Right ventricle myocardium inferior (tissue), 1 donor: Measurements from ENCODE around the gene UGT1A10. TPM values are rescaled to one million over a fixed set of nuclear protein-coding genes. Genes with fewer than 3 reads are reported as not detected.
"Not testable (repeated sequence)": the region's sequence is repeated elsewhere in the genome, so short reads cannot be mapped to it uniquely, and the experiment has no call there.

ENCODE experiments used
- ATAC-seq: fragments of 200-7000 bp; cut with Tn5 transposase; one replicate; pipeline ENCODE4 v1.9.1; 2020; ENCODE audit warnings: mild to moderate bottlenecking, moderate library complexity
- DNase-seq: peaks from one replicate; pipeline ENCODE4 v3.0.0; 2021; ENCODE audit errors: missing footprints
- intact Hi-C: fragments of 100-400 bp; cut with DNase I; formaldehyde crosslinking; loops from one replicate; pipeline ENCODE4 v1.11.0; 2022
- long read RNA-seq: library from polyadenylated mRNA; unstranded; transcript quantifications from one replicate; pipeline ENCODE4 v2.0.0, GENCODE V29; 2021
- total RNA-seq: library from RNA; stranded (reverse); fragmentation: NEBNext Ultra II Directional; extraction: Animal tissue kit (Norgen Biotek cat#: 25700); gene quantifications from one replicate; pipeline ENCODE4 v1.2.1, GENCODE V29; 2021
- donor health status: DM: no; HTN: yes; CAD: no; lungs with severe emphysema.

UGT1A10 gene
- not detected for total RNA-seq
- long read RNA-seq = 0 reads

DNA sequence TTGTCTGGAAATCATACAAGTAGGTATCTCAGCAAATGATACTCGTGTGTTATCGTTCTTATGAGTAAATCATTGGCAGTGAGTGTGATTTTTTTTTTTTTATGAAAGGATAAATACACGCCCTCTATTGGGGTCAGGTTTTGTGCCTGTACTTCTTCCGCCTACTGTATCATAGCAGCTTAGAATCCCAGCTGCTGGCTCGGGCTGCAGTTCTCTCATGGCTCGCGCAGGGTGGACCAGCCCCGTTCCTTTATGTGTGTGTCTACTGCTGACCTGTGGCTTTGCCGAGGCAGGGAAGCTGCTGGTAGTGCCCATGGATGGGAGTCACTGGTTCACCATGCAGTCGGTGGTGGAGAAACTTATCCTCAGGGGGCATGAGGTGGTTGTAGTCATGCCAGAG, at the start of gene UGT1A10:
Gene UGT1A10, plus strand, starts transcription at position 143 of the 400 bp plus-strand sequence. Its CDS starts 75 bp downstream, at position 218.
- ATAC-seq, intact Hi-C loops, DNase-seq: not testable (repeated sequence)

DNA sequence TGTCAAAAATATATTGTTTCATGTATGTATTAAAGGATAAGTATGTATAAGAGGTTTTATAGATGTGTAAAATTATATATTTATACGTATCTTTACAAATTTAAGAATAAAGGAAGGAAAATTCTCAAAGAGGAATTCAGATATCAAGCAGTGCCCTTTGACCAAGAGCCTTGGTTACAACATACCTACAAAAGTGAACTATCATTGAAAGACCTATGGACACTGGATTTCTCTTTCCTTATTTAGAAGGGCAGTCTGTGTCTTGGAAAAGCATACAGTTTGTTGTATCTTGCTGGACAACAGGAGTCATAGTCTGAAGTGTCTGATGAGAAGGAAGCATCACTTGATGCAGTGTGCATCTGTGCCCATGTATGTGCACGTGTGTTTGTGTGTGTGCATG, 47.8 kb upstream of the UGT1A10 start:
- intact Hi-C loops = no loop called here
- no peak for ATAC-seq
- no peak for DNase-seq

- DNase-seq, intact Hi-C loops, ATAC-seq: not testable (repeated sequence)
Measured at GRCh38 chr2:233592706-233593105, 43.5 kb upstream of the UGT1A10 start.

- DNase-seq = no peak
- no peak for ATAC-seq
- intact Hi-C loops = no loop called here
Measured at GRCh38 chr2:233593201-233593600, 43.0 kb upstream of the UGT1A10 start.

DNA sequence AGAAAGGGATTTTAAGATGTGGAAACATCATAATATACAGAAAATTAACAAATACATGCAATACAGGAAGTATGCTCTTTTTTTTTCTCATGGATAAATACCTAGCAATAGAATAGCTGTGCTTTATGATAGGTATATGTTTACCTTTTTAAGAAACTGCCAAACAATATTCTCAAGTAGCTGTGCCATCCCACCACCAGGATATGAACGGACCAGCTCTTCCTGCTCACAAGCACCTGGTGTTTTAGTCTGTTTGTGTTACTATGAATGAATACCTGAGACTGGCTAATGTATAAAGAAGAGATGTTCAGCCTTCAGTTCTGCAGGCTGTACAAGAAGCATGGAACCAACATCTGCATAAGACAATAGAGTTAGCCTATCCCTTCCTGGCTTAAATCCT, 38.7 kb upstream of the UGT1A10 start:
- DNase-seq (no peak), ATAC-seq (no peak)
- intact Hi-C loops = no loop called here

GRCh38 chr2:233598952-233599351, 37.3 kb upstream of the UGT1A10 start:
- ATAC-seq (no peak), DNase-seq (no peak)
- intact Hi-C loops = no loop called here

GRCh38 chr2:233600386-233600785, 35.9 kb upstream of the UGT1A10 start:
- ATAC-seq = no peak
- no peak for DNase-seq
- intact Hi-C loops = no loop called here

- DNase-seq (no peak), ATAC-seq (no peak)
- intact Hi-C loops = no loop called here
Measured at GRCh38 chr2:233602076-233602475, 34.2 kb upstream of the UGT1A10 start.

- ATAC-seq (no peak), DNase-seq (no peak)
- intact Hi-C loops = no loop called here
Measured at GRCh38 chr2:233603520-233603919, 32.7 kb upstream of the UGT1A10 start.

DNA sequence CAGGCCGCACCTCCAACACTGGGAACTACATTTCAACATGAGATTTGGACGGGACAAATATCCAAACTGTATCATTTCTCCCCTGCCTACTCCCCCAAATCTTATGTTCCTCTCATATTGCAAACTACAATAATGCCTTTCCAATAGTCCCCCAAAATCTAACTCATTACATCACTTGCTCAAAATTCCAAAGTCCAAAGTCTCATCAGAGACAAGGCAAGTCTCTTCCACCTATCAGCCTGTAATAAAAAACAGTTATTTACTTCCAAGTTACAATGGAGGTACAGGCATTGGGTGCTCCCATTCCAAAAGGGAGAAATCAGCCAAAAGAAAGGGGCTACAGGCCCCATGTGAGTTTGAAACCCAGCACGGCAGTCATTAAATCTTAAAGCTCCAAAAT, 31.4 kb upstream of the UGT1A10 start:
- intact Hi-C loops = no loop called here
- no peak for DNase-seq
- no peak for ATAC-seq

GRCh38 chr2:233605680-233606079, 30.6 kb upstream of the UGT1A10 start:
- intact Hi-C loops = no loop called here
- ATAC-seq (no peak), DNase-seq (no peak)

GRCh38 chr2:233611284-233611683, 25.0 kb upstream of the UGT1A10 start:
- ATAC-seq = no peak
- intact Hi-C loops = no loop called here
- no peak for DNase-seq

DNA sequence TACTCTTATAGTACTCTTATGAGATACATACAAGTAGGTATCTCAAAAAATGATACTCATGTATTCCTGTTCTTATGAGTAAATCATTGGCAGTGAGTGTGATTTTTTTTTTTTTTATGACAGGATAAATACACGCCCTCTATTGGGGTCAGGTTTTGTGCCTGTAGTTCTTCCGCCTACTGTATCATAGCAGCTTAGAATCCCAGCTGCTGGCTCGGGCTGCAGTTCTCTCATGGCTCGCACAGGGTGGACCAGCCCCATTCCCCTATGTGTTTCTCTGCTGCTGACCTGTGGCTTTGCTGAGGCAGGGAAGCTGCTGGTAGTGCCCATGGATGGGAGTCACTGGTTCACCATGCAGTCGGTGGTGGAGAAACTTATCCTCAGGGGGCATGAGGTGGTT, 18.8 kb upstream of the UGT1A10 start, which contains the start of gene UGT1A8:
Gene UGT1A8, plus strand, starts transcription at position 158 of the 400 bp plus-strand sequence. Its CDS starts 75 bp downstream, at position 233.
- DNase-seq, intact Hi-C loops, ATAC-seq: not testable (repeated sequence)

GRCh38 chr2:233620204-233620603, 16.0 kb upstream of the UGT1A10 start:
- ATAC-seq (no peak), DNase-seq (no peak)
- intact Hi-C loops = no loop called here

GRCh38 chr2:233621863-233622262, 14.4 kb upstream of the UGT1A10 start:
- DNase-seq, intact Hi-C loops, ATAC-seq: not testable (repeated sequence)

DNA sequence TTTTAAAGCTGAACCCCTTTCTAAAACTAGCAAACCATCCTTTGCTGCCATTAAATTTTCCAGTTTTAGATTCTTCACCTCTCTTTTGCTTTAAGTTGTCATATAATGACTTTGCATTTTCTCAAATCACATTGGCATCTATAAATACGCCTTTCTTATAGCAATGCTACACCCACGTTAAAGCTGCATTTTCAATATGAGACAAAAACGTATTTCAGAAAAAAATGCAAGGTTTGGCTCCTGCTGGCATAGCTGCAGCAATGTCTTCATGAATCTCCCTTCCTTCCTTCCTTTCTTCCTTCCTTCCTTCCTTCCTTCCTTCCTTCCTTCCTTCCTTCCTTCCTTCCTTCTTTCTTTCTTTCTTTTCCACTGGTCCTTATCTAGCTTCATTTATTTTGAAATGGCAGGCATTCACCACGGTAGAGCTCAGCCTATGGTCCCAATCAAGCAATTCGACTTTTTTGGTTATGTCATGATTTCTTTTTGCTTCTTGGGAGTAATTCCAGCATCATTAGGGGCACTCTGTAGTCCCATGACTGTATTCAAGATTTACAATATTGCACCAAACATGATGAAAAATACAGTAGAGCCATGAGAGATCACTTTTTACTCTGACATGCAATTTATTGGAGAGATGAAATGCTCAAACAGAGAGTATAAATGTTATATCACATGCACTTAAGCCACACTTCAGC, 8.8 kb upstream of the UGT1A10 start:
- DNase-seq (no peak), ATAC-seq (no peak)
- intact Hi-C loops = no loop called here

DNA sequence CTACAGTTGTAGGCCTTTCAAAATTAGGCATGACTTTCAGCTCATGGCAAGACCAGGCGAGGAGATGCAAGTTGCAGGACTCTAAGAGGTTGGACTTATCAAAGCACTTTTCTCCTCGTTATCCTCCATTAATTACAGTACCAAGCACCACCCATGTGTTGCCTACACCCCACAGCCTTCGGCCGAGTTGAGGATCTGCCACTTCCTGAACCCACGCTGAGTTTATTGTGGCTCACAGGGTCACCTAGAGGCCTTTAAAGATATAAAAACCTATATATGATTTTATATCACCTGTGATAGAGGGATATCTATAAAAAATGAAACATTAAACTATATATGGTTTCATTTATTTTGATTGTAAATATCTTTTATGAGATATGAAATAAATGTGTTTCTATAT, 2.6 kb downstream of the UGT1A10 start:
- no peak for DNase-seq
- intact Hi-C loops = no loop called here
- no peak for ATAC-seq

DNA sequence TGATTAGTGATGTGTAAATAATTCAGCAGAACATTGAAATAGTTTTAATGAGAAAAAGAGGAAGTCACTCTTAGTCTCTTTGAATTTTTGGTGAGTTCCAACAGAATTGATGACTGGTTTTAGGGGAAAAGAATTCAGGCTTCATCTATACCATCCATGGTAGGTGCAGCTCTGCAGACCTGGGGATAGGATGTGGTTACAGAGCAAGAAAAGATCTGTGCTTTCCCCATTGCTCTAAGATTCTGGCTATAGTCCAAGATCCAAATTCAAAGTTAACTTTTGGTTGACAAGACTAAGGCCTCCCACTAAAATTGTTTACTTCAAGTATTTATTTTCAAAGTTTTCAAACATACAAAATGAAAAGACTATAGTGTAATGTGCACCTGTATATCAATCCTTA, 3.6 kb downstream of the UGT1A10 start:
- intact Hi-C loops = no loop called here
- DNase-seq (no peak), ATAC-seq (no peak)

DNA sequence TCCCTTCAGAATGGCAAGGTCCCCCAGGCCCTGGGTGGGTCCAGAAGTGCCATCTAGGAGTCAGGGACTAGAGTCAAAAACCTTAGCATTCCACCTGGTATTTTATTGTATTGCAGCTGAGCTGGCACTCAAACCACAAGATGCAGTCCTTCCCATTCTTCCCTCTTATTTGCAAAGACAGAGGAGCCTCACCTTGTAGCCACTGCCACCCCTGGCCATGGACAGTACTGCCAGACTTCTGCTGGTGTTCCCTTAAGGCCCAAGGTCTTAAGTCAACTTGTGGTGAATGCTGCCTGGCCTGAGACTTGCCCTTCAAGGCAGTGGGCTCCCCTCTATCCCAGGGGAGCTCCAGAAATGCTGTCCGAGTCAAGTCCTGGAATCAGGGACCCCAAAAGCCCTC, 6.9 kb downstream of the UGT1A10 start:
- ATAC-seq = no peak
- no peak for DNase-seq
- intact Hi-C loops = no loop called here

DNA sequence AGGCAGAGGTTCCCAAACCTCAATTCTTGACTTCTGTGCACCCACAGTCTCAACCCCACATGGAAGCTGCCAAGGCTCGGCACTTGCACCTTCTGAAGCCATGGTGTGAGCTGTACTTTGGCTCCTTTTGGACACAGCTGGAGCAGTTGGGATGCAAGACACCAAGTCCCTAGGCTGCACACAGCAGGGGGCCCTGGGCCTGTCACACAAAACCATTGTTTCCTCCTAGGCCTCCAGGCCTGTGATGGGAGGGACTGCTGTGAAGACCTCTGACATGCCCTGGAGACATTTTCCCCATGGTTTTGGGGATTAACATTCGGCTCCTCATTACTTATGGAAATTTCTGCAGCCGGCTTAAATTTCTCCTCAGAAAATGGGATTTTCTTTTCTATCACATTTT, 9.8 kb downstream of the UGT1A10 start:
- ATAC-seq, DNase-seq, intact Hi-C loops: not testable (repeated sequence)

GRCh38 chr2:233650981-233651380, 14.7 kb downstream of the UGT1A10 start:
- ATAC-seq (no peak), DNase-seq (no peak)
- intact Hi-C loops = no loop called here
